ENCODE results near the gene SERPINA3.
"Not testable (repeated sequence)": the region's sequence is repeated elsewhere in the genome, so short reads cannot be mapped to it uniquely, and the experiment has no call there.

SERPINA3 gene

GRCh38 chr14:94633121-94633520 lies 20.9 kb downstream of the SERPINA3 start:
- no peak for DNase-seq (ENCODE audit: low read depth)

GRCh38 chr14:94635154-94635553 lies 23.0 kb downstream of the SERPINA3 start:
- DNase-seq (ENCODE audit: low read depth) = no peak

GRCh38 chr14:94636744-94637412 lies 24.7 kb downstream of the SERPINA3 start:
- DNase-seq (ENCODE audit: low read depth) = no peak

DNA sequence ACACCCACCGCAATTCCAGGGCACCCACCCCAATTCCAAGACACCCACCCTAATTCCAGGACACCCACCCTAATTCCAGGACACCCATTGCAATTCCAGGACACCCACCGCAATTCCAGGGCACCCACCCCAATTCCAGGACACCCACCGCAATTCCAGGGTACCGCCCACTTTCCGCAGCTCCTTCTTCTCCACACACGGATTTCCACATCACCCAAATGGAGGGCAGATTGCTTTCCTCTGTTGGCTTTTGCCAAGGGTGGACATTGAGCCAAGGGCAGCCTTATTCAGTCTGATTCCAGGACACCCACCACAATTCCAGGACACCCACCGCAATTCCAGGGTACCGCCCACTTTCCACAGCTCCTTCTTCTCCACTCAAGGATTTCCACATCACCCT lies 25.6 kb downstream of the SERPINA3 start:
- DNase-seq (ENCODE audit: low read depth) = not testable (repeated sequence)

DNA sequence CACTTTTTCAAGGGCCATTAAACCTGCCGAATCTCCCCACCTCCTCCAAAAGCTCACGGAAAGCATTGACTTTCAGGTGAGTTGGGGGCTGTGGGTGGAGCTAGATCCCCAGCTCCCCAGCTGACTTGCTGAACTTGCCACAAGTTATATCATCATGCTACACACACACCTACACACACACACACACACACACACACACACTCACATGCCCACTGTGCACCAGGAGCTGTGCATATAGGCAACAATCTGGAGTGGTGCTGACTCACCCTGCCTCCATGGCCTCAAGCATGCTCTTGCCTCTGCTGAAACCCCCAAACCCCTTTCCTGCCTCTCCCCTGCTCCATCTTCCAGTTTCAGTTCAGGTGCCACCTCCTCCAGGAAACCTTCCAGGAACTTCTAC lies 26.1 kb downstream of the SERPINA3 start:
- no peak for DNase-seq (ENCODE audit: low read depth)

DNA sequence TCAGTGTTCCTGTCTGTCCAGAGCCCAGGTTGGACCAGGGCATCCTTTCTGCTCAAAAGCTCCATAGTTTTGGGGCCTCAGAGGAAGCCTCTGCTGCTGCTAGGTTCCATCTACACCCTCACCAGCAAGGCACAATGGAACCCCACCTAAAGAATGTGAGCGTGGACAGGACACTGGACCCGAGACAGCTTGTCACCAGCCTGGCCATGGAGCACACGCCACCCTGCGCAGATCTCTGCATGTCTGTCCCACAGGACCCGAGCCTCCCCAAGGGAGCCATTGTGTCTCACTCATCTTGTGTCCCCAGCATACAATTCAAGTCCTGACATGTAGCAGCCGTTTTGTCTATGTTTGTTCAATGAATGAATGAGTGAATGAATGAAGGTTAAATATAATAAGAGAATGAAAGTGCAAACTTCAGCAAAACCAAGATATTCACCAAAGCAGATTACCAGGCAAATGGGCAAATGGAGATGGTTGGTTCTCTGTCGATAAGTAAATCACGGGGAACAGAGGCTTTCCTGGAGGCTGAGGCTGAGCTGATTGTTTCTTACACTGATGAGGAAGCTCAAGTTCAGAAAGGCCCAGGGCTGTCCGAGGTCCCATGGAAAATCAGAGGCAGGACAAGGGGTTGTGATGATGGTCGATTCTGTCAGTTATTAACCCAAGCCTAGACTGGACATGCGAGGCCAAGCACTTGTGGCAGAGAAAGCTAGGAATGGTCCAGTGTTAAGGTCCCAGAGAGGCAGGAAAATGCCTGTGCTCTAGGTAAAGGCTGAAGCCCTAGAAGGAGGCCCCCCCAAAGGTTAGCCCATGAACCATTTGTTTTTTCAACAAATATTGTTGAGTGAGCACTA lies 27.0 kb downstream of the SERPINA3 start:
- DNase-seq (ENCODE audit: low read depth) = no peak

DNA sequence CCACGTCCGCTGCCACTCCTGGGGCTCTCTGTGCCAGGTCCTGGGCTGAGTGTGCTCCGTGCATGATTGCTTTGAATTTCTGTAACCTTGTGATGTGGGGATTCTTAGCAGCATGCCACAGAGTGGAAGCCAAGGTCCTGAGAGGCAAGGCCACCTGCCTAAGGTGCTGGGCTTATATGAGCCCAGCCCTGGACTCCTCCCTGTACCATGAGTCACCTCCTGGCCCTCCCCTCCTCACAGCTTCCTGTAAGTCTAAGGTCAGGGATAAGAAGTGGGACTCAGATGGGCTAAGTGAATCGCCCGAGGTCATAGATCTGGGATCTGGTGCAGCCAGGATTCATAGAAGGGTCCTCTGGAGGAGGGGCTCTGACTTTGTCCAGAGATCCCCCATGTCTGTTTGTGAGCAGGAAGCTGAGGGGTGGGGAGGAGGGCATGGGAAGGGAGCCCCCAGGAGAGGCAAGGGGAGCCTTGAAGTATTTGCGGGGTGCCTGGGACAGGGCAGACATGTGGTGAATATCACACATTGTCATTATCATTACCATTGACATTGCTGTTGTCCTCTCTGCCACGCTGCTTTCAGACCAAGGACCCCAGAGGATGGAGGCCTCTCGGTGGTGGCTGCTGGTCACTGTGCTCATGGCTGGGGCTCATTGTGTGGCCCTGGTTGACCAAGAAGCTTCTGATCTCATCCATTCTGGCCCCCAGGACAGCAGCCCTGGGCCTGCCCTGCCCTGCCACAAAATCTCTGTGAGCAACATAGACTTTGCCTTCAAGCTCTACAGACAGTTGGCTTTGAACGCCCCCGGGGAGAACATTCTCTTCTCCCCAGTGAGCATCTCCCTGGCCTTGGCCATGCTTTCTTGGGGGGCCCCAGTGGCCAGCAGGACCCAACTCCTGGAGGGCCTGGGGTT lies 28.8 kb downstream of the SERPINA3 start:
- no peak for DNase-seq (ENCODE audit: low read depth)

DNA sequence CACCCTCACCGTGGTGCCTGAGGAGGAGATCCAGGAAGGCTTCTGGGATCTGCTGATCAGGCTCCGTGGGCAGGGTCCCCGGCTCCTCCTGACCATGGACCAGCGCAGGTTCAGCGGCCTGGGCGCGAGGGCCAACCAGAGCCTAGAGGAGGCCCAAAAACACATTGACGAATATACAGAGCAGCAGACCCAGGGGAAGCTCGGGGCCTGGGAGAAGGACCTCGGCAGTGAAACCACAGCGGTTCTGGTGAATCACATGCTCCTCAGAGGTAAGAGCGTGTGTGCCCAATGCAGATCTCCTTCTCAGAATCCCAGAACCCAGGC lies 29.4 kb downstream of the SERPINA3 start:
- no peak for DNase-seq (ENCODE audit: low read depth)

DNA sequence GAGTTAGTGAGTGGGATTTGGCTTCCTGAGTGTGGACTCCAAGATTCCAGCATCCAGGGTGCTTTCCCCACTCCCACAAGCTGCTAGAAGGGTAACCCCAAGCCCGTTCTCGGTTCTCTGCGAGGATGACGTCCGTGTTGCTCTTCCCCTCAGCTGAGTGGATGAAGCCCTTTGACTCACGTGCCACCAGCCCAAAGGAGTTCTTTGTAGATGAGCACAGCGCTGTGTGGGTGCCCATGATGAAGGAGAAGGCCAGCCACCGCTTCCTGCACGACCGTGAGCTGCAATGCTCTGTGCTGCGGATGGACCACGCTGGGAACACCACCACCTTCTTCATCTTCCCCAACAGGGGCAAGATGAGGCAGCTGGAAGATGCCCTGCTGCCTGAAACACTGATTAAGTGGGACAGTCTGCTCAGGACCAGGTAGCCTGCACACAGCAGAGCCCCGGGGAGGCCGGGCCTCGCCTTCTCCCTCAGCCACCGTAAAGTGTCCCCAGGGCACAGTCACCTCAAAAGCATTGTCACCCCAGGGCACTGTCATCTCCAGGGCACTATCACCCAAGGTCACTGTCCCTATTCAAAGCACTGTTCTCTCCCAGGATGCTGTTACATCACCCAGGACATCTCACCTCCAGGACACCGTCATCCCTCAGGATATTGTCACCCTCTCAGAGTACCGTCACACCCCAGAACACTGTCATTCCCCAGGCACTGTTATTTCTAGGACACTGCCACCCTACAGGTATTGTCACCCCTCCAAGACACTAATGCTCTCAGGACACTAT lies 31.3 kb downstream of the SERPINA3 start:
- no peak for DNase-seq (ENCODE audit: low read depth)

- DNase-seq (ENCODE audit: low read depth) = no peak
Measured at GRCh38 chr14:94644102-94644535, 31.9 kb downstream of the SERPINA3 start.

GRCh38 chr14:94646066-94646465 lies 33.9 kb downstream of the SERPINA3 start:
- no peak for DNase-seq (ENCODE audit: low read depth)

GRCh38 chr14:94646481-94646880 lies 34.3 kb downstream of the SERPINA3 start:
- no peak for DNase-seq (ENCODE audit: low read depth)

GRCh38 chr14:94648801-94649200 lies 36.6 kb downstream of the SERPINA3 start:
- DNase-seq (ENCODE audit: low read depth) = no peak

DNA sequence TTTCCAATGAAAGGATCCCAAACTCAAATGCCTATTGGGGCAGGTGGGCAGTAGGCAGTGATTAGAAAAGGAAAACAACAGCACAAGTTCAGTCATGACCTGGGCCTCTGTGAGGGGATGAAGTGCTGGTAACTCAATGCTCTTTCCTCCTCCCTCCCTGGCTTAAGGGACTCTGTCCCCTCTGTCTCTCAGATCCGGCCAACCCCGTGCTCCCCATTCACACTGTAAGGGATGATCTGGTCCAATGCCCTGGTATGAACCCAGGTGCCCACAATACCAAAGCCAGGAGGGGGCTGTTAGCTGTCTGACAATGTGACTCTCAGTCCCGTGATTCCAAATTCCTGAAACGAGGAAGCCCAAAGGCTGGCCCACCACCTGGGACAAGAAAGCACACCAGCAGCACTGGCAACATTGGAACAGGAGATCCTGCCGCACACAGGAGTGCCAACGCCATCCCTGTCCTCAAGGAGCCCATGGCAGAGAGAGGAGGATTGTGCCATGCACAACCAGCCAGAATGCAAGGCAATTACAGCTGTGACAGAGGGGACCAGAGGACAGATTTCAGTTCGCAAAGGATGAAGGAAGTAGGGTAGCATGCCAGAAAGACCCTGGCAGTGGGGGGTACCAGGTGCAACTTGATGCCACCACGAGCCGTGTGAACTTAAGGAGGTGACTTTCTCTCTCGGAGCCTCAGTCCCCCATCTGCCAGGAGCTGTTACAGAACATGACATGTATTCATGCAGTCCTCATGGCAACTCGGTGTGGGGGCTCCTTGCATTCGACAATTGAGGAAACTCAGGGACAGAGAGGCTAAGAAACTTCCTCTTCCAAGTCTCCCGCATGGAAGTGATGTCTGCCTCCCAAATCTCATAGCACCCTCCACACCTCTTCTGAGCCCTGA lies 37.6 kb downstream of the SERPINA3 start:
- no peak for DNase-seq (ENCODE audit: low read depth)

DNA sequence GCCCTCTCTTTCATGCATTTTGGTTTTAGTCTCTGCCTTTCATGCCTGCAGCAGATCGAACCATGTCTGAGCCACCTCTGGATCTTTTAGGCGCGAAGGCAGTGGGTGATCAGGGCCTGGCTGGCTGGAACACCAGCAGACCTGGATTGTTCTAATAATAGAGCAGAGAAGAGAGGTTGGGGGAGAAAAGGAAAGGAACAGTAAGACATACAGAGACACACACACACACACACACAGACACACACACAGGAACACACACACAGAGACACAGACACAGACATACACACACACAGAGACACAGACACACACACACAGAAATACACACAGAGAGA lies 38.2 kb downstream of the SERPINA3 start:
- no peak for DNase-seq (ENCODE audit: low read depth)

GRCh38 chr14:94650806-94651805 lies 38.9 kb downstream of the SERPINA3 start:
- no peak for DNase-seq (ENCODE audit: low read depth)

GRCh38 chr14:94653321-94653720 lies 41.1 kb downstream of the SERPINA3 start:
- DNase-seq (ENCODE audit: low read depth) = no peak

- DNase-seq (ENCODE audit: low read depth) = no peak
Measured at GRCh38 chr14:94654071-94654861, 42.1 kb downstream of the SERPINA3 start.

Data from stimulated activated CD8-positive, alpha-beta memory T cell treated with anti-CD3 and anti-CD28 coated beads, Interleukin-4, amount 100 ng/mL, for 24 hours (primary cell).